Fibroblast of pulmonary artery (primary cell): ENCODE measurements around the gene MITF.

ENCODE experiments used
- DNase-seq: peaks from one replicate; pipeline ENCODE4 v3.0.0-alpha.2; 2010; ENCODE audit warnings: low read depth
- H3K4me3 ChIP-seq: replicated peaks from 2 replicates; pipeline ENCODE4 v1.5.1; 2011; ENCODE audit warnings: low read depth, mild to moderate bottlenecking, control low read depth, low read length, moderate library complexity
- TF ChIP-seq, protein P1 (sequence below): IDR thresholded peaks from 2 replicates; pipeline ENCODE4 v1.5.1; 2011; ENCODE audit warnings: mild to moderate bottlenecking, control low read depth, low read length, inconsistent platforms; ENCODE audit errors: missing control alignments

Gene MITF

GRCh38 chr3:69880069-69880640, 140.9 kb downstream of the MITF start:
- TF ChIP-seq, protein P1, sequence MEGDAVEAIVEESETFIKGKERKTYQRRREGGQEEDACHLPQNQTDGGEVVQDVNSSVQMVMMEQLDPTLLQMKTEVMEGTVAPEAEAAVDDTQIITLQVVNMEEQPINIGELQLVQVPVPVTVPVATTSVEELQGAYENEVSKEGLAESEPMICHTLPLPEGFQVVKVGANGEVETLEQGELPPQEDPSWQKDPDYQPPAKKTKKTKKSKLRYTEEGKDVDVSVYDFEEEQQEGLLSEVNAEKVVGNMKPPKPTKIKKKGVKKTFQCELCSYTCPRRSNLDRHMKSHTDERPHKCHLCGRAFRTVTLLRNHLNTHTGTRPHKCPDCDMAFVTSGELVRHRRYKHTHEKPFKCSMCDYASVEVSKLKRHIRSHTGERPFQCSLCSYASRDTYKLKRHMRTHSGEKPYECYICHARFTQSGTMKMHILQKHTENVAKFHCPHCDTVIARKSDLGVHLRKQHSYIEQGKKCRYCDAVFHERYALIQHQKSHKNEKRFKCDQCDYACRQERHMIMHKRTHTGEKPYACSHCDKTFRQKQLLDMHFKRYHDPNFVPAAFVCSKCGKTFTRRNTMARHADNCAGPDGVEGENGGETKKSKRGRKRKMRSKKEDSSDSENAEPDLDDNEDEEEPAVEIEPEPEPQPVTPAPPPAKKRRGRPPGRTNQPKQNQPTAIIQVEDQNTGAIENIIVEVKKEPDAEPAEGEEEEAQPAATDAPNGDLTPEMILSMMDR, result no peak
- H3K4me3 ChIP-seq, result no peak overlapping the region
- no peak for DNase-seq

DNA sequence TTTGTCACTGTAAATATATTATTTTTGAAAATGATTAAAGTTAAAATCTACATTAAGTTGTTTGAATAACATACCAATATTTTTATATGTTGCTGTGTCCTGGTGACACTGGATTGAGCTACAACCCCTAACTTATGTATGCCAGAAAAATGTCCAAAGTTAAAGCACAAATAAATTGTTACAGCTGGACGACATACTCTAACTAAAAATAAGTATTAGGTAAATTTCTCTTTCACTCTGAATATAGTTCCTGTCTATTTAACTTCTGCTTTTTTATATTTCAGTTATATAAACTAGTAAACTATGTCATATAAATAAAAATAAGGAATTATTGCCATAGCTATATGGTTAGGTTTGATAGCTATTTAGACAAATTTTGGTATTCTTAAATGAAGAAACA, 141.8 kb downstream of the MITF start:
- no peak for DNase-seq
- no peak overlapping the region for H3K4me3 ChIP-seq

GRCh38 chr3:69881756-69882428, 142.6 kb downstream of the MITF start:
- DNase-seq, result no peak
- TF ChIP-seq, protein P1, result no peak
- no peak overlapping the region for H3K4me3 ChIP-seq

More for the DNA sequence above, 141.8 kb downstream of the MITF start:
- TF ChIP-seq, protein P1, result no peak

DNA sequence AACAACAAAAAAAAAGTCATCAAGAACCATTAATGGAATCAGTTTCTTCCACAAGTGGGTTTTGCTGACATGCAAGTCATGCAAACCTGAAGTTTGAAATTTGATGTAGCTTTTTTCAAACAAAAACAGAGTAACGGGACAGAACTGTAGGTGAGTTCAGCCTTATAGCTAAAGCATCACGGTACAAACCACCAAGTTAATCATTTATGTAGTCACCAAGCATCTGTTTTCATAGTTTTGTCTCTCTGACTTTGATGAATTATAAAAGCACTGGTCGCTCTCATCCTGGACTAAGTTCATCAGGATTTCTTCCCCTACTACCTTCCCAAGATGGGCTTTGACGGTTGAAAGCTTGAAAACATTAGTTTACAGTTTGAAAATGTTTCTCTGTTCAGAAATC, 143.3 kb downstream of the MITF start:
- TF ChIP-seq, protein P1, result no peak
- no peak overlapping the region for H3K4me3 ChIP-seq
- DNase-seq, result no peak

DNA sequence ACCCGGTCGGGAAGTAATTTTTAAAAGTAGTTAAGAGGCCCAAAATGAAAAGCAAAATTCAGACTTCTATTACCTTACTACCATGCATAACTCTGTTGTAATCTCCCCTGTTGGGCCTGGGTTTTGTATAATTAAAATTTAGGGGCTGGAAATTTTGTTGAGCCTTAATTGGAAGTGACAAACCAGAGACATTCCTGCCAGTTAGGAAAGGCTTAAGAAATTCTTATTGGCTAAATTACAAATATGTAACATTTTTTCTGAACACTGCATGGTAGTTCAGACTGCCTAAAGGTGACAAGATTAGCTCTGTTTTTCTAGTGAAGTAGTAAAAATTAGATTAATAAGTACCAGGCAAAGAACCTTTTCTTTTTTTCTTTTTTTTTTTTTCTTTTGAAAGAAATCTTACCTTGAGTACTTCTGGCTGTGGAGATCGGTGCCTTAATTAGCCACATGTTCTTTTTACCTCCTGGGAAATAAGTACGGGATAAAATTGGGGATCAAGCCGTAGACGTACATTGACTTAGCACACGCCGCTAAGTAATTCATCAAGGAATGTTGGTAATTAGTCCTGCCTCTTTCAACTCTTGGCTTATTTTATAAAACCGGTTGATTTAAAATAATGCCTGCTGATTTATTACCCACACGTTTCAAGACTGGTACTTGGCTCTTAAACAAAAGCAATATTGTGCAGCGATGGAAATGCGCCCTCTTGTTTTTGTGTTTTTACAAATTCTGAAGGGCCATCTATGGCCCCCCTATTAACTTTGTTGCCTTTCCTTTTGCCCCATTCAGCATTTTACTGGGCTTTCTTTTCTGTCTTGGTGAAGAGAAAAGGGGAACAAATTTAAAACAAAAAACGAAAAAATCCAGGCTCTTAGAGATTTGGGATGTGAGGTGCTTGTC, 149.0 kb downstream of the MITF start:
- no peak for DNase-seq
- H3K4me3 ChIP-seq, result no peak overlapping the region
- TF ChIP-seq, protein P1, result no peak

GRCh38 chr3:69888943-69889315, 149.7 kb downstream of the MITF start:
- TF ChIP-seq, protein P1, result no peak
- H3K4me3 ChIP-seq, result no peak overlapping the region
- DNase-seq, result no peak
